HG02763 (cell line): Measurements from ENCODE around the gene TBATA.

Experiments
- ATAC-seq: cut with Tn5 transposase; IDR thresholded peaks from one replicate; pipeline ENCODE4 v1.9.1; 2021; ENCODE audit warnings: mild to moderate bottlenecking, moderate library complexity; ENCODE audit not compliant: unreplicated experiment

TBATA gene

DNA sequence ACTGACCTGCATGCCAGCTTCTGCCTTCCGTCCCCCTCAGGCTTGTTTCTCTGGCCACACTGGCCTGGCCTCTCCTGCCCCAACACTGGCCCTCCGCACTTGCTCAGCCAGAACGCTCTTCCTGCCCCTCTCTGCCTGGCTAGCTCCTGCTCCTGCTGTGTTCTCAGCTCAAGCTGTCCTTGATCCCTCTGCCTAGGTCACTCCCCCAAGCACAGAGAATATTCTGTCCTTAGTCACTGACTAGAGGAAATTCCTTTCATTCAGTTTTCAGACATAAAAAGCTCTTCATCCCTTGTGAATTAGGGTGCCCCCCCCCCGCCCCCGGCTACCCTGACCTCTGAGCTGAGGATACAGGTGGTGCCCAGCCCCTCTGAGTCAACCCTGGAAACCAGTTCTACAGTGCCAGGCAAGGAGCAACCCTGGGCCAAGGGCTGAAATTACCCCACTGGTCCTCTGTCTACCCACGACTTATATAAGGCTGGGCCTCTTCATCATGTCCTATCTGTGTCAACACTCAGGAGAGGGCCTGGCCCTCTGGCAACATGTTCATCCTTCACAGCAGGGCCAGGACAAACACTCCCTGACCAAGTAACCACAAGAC is 23.9 kb upstream of the TBATA start:
- no peak for ATAC-seq

DNA sequence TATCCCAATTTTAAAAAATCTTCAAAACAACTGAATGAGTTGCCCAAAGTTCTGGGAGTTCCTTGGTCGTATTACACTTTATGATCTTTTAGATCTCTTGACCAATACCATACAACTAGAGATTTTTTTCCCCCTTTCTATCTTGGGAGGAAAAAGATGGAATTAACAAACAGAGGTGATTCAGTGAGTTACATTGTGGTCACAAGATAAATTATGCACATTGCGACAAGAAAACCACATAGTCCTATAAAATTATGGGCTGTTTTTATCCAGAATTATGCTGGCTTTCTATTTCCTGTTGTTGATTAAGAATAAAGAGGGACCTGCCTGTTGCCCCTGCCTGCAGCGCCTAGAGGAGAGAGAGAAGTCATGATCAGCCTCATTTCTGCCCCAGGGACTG is 22.4 kb upstream of the TBATA start:
- ATAC-seq = no peak

DNA sequence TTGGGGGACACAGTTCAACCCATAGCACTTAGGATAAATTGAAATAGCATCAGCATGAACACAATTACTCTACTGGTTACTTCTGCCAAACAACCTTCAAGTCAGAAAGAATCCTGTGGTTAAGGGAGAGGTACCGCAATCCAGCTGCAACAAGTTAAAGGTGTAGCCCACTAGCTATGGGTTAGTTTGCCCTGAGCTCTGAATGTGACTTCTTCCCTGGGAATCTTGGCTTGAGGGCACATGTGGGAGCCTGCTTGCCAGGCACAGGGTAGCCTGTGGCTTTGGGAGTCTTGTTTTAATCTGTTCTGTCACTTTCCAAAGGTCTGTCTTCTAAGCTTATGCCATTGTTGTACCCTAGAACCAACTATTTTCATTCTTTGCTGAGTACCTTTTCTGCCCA is 21.7 kb upstream of the TBATA start:
- ATAC-seq = no peak

DNA sequence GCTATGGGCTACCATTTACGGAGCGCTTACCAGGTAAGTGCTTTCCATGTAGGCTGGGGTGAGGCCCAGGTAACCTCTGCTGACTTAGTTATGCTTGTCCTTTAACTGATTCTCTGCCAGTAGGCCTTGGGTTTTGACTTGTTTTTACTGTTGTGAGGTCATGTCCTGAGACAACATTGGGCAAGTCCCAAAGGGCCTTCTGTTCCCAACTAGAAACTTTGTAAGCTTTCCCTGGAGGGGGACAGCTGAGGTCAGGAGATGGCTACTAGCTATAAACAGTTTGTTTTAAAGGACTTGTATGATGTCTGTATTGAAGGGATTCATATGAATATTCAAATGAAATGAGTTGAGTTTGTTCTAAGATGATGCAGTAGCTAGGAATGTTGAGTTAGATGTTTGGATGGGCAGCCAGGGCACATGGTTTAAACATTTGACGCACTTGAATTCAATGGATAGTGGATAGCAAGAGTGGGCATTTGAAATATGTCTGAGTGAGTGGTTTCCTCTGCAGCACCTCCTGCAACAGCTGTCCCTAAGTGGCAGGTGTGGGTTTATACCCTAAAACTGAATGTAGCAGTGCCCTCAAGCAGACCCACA is 20.5 kb upstream of the TBATA start:
- no peak for ATAC-seq

DNA sequence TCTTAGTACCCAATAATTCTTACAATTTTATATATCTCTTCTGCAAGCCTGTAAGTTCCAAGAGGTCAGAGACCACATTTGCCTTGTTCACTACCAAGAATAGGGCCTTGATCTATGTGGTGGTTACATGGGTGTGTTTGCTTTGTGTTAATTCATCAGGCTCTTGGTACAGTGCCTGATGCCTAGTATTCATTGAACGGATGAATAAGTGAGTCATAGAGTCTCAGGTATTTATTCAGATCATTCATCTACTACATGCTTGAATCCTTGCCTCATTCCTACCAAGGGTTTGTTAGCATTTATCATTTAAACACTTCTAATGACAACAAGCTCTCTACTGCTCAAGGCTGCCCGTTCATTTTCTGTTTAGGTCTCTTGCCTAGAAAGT is 19.2 kb upstream of the TBATA start:
- no peak for ATAC-seq

DNA sequence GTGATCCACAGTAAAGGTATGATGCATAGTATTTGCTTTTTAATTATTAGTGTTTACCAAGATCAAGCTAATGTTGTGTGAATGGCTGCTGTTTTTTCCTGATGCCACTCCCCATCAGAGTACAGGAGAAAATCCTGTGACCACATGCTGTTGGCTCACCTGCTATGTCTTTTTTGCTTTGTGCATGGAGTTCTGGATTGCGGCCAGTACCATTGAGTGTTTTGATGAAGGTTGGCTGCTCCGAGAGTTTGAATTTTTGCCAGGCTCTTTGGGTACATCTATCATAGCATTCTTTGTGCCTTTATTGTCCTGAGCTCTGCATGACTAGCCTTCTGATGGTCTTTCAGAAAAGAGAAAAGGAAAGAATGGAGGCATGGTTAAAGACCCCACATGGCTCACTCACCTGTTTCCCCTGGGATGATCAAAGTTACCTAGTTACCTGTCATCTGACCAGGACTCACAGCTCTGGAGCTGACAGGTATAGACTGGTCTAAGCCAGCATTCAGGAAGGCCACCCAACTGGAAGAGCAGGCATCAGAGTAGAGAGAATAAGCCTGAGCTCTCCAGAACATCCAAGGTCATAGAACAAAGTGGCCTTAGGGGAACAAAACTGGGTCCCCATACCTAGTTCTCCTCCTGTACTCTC is 18.7 kb upstream of the TBATA start:
- ATAC-seq = no peak

DNA sequence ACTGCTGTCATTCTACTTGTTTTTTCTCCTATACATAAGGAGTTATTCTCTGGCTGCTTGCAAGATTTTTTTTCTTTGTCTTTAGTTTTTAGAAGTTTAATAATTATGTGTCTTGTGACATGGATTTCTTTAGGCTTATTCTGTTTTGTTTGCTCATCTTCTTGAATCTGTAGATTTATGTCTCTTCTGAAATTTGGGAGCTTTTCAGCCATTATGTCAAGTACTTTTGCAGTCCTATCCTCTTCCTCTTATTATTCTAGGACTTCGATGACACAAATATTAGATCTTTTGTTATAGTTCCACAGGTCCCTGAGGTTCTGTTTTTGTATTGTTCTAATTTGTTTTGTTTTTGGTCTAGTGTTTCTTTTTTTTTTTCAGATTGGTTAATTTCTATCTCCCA is 16.7 kb upstream of the TBATA start:
- no peak for ATAC-seq

DNA sequence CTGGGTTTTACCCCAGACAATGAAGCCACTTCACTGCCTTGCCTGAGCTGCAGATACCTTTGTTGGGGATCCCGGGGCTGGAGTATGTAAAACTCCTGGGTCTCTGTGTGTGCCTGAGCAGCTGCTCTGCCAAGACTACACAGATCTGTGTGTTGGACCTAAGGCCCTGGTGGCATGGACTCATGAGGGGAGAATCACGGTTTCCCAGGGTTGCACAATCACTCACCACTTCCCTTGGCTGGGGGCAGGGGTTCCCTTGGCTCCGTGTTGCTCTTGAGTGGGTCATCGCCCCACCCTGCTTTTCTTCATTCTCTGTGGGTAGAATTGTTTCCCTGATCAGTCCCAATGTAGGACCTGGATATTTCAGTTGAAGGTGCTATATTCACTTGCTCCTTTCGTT is 13.9 kb upstream of the TBATA start:
- no peak for ATAC-seq

DNA sequence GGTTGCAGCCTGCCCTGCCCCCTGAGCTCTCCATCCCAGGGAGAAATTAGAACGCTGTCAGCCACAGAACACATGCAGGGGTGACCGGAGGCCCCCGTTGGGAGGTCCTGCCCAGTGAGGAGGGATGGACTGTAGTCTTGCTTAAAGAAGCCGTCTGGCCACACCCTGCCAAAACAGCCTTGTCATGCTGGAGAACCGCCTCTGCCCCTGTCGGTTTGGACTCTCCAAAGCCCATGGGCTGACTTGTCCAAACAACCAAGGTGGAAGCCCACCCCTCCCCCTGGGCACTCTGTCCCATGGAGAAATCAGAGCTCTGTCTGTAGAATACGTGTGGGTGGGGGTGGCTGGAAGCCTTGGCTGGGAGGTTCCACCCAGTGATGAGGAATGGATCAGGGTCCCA is 12.7 kb upstream of the TBATA start:
- no peak for ATAC-seq

DNA sequence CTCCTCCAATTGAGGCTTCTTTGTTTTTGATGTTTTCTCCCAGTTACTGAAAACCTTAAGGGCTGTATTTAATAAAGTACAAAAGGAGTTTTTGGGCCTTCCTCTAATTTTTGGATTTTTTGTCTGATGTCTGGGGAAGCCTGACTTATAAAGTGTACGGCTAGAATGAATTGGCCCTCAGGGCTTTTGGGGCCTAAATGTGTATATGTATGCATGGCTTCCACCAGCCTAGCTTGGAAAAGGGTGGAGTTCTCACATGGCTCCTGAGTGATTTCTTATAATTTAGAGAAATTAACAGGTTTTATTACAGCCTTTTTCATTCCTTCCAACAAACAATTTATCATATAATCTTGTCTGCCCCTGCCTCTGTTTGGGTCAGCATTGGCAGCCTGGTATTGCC is 10.4 kb upstream of the TBATA start:
- ATAC-seq = no peak

DNA sequence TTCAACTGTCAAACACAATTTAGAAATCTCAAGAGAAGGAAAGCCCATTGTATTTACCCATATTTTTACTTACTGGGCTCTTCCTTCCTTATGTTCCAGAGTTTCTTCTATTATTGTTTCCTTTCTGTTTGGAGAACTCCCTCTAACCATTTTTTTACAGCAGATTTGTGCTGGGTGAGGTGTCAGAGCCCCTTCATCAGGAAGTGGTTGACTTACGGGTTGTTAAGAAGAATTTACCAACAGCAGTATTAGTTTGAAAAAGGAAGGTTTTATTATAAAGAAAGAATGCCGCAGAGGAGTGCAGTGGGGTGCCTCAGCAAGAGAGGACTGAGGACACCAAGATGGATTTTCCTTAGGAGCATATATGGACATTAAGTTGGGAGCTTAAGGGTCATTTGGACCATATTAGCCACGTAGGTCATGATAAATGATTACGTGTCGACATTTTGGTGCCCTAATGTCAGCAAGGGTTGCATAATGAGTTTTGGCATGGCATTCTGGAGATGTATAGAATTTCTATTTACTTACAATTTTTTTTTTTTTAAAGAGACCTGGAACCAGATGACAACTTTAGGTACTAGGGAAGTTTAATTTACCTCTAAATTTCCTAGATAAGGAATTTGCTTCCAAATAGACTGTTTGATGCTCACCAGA is 6.3 kb upstream of the TBATA start:
- ATAC-seq = no peak

DNA sequence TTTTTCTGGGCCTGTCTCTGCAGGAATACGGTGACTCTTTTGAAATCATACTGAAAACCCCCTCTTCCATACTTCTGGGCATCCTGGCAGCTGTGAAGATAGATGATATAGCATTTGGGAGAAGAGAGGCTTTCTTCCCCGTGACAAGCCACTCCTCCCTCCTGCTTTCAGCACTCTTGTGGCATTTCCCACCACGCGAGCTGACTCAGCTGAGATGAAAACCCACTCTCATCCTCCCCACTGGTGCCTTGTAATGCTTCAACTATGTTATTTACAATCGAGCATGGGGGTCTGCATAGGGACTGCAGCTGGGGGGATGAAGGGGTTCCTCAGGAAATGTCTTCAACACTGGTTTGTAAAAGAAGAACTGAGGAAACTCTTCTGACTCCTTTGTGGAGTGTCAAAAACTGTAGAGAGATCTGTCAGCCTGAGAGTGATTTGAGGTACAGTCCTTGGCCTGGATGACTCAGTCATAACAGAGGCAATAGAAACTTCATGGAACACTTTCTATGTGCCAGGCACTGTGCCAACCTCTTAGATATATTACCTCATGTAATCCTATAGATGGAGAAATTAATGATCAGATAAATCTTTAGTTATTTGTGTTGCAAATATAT is 1.7 kb upstream of the TBATA start:
- ATAC-seq = no peak

DNA sequence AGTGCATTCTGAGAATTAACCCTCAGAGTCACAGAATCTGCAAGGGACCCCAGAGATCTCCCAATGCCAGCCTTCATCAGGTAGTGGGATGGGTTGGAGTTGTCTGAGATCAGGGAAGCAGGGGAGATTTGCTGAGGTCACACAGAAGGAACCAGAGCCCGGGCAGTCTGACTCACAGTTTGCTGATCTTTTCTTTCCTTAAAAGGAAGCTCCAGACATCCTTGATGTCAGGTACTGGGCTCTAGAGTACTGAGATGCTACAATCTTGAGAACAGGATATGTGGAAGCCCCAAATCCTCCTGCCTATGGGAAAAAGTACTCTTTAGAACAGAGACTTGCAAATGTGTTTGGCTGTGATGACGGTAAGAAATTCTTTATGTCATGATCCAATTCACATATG is 706 bp downstream of the TBATA start:
- no peak for ATAC-seq

DNA sequence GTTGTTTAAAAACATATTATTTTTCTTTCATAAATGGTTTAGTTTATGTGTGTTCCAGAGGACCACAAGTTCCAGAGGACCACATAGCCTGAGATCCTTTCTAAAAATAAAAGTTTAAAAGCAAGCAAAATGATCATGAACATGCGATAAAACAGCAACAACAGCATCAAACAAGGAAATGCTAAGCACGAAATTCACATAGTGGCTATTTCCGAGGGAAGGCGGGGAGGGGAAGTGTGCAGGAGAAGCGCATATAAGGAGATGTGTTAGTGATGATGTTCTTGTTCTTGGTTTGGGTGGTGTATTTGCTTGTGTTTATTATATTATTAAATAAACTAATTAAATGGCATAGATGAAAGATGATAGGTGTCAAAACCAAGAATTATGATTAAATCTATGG is 1.2 kb downstream of the TBATA start:
- no peak for ATAC-seq

DNA sequence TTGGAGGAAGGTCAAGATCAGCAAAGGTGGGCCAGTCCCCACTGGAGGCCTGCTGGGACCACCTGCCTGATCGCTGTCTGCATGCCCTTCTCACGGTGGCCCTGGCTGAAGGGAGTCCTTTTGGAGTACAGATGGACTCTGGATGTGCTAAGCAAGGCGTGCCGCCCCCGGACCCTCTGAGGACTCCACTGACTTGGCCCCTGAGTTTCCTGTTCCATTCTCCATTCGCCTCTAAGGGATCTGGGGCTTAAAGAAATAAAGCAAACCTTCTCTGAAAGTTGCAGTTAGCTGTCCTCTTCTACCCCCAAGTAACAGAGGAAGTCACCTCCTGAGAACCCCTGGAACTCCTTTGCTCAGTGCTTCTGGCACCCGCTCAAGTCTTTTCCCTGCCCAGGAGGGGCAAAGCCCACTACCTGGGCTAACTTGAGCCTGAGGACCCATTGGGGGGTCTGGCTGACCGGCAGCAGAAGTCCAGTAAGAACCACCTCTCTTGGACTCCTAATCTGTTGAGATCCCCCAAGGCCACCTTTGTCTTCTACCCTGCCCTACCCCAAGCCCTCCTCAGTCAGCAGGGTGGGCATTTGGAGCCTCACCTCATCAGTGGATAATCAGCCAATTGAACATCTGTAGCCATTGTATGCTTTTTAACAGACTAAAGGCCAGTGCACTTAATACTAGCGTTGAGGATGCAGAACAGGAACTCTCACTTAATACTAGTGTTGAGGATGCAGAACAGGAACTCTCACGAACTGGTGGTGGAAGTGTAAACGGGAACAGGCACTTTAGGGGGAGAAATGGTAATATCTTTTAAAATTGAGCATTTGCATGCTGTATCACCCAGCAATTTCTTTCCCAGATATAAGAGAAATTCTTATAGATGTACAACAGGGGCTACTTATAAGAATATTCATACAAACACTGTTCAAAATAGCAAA is 2.2 kb downstream of the TBATA start:
- ATAC-seq = no peak

DNA sequence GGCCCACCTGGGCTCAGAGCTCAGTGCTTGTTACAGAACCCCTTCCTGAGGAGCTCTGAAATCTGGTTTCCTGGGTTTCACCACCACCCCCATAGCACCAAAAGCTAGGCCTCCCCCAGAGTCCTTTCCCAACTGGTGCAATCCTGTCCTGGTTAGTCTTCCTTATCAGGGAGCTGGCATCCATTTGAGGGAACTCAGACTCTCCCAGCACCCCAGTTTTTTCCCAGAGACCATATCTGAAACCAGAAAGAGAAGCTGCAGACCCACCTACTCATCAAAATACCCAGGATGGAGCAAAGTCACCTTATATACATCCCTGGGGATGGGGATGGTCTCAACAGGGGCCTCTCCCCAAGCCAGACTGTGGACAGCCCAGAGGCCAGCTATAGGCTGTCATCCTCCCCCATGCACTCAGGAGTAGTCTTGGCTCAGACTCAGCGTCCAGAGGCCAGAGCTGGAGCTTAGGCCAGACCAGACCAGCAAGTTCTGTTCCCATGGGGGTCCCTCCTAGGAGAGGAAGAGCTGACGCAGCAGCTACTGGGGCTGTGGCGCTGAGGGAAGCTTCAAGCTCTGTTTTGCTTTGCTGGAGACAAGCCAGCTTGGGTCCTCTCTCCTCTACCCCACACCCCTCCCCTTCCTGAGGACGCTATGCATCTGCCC is 3.0 kb downstream of the TBATA start:
- no peak for ATAC-seq

DNA sequence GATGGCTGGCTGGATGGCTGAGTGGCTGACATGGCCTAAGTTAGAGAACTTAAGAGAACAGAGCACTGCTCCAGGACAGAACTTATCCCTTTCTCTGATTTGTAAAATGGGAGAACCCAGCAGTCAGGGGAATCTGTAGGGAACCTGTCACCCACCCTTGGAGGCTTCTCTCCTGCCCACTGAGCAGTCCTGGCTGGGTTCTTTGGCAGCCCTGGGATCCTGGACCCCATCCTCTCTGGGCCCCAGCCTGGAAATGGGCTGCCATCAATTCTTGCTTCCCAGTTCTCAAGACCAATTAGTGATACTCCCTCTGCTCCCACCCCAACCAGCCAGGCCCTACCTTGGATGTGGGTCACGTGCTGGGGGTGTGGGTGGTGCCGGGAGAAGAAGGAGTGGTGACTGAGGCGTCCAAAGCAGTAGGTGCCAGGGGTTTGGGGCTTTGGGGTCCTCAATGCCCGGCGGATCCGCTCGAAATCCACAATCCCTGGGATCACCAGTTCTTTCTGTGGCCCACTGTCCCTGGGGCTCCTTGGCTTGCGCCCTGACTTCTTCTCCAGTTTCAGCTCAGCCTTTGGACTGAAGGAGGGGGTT is 3.6 kb downstream of the TBATA start:
- ATAC-seq = no peak

DNA sequence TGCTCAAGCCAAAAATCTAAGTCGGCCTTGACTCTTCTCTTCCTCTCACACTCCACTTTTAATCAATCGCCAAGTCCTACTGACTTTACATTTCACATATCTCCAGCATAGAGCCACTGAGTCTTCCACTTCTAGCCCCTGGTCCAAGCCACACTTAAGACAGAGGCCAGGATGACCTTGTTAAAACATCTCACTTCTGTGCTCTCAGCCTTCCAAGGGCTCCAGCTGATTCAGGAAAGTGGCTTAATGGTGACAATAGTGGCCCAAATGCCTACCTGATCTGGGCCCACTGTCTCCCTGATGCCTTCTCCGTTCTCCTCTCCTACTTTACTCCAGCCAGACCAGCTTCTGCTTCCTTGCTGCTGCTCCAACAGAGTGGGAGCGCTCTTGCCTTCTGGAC is 4.4 kb downstream of the TBATA start:
- no peak for ATAC-seq

DNA sequence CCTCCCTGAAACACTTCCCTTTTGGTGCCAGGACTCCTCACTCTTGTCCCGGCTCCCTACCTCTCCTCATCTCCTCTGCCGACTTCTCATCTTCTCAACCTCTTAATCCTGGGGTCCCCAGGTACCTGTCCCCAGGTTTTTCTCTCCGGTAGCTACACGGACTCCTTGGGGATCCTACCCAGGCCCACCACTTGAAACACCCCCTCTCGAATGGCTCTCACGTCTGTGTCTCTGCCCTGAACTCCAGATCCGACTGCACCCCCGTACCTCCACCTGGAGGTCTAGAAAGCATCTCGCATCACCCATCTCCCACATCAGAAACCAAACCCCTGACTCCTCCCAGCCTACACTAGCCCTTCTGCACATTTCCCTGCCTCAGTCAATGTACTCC is 4.8 kb downstream of the TBATA start:
- ATAC-seq = no peak
